OCI-LY7 (cell line): ENCODE measurements around the gene VWC2L.

Experiments
- CTCF ChIP-seq: fragments of 200-600 bp; sonication (generic); conservative IDR thresholded peaks from 2 replicates; pipeline ENCODE4 v1.5.1; 2014; ENCODE audit warnings: mild to moderate bottlenecking, antibody characterized with exemption, low read length, moderate library complexity, mixed read lengths
- EZH2phosphoT487 ChIP-seq: fragments of 200-600 bp; sonication (generic); IDR thresholded peaks from 2 replicates; pipeline ENCODE4 v1.6.1; 2018; ENCODE audit warnings: low read depth, borderline replicate concordance, mild to moderate bottlenecking, mixed run types, antibody characterized with exemption, low read length, moderate library complexity, mixed read lengths

DNA sequence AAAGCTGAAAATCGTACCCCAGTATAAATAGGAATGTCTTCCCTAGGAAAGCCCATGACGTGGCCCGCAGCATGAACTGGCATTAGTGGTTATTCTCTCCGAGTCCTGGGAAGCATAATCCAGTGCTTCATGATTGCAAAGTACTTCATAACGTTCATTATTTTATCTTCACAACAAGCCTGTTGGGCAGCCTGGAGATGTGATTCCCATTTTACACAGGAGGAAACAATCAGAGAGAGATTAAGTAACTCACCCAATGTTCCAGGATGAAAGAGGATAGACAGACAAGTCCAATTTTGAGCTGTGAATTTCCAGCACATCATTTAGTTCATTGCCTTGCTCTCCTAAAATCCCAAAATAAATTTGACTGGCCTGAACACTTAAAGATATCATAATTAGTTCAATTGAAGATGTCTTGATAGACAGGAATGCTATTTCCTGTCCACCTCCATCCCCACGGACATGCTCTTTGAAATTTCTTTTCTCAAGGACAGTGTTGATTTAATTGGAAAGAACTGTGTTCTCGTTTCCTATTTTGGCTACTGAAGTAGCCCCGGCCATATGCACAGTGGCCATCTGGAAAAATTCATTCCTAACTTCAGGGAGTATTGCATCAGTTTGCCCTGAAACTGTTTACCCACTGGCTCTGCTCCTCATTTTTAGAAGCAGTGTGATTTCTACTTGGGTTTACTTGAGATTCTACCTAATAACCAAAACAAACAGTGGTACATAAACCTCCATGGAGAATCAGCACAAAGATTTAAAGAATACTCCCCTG lies 93.9 kb downstream of the VWC2L start:
- TF ChIP-seq CTCF (no peak), EZH2phosphoT487 (no peak)
